K562 (cell line): ENCODE data around the gene PFDN2. TPM values are rescaled to one million over a fixed set of nuclear protein-coding genes. Genes with fewer than 3 reads are reported as not detected.

Experiments used
- ARHGAP35 ChIP-seq: fragments of 450-650 bp; IDR thresholded peaks from 2 replicates; pipeline ENCODE4 v1.6.1; 2018; ENCODE audit not compliant: partially characterized antibody
- ASH1L ChIP-seq: fragments of 450-650 bp; IDR thresholded peaks from 2 replicates; pipeline ENCODE4 v1.6.1; 2018; ENCODE audit warnings: borderline replicate concordance, mild to moderate bottlenecking, low read depth; ENCODE audit not compliant: partially characterized antibody
- ETS1 ChIP-seq: conservative IDR thresholded peaks from 2 replicates; pipeline ENCODE4 v1.6.1; 2011; ENCODE audit warnings: low read depth, mild to moderate bottlenecking, low read length; ENCODE audit not compliant: control insufficient read depth
- FOXK2 ChIP-seq, 2 experiments: fragments of 450-650 bp; IDR thresholded peaks in 1 of 2; conservative IDR thresholded peaks in 1 of 2; 2 replicates each; pipeline ENCODE4 v1.6.1; 2016; ENCODE audit warnings: low read depth in 2 of 2, mild to moderate bottlenecking in 1 of 2
- GABPB2 ChIP-seq: fragments of 250-450 bp; sonication (Bioruptor Pico); conservative IDR thresholded peaks from 2 replicates; pipeline ENCODE4 v1.5.1; 2021; ENCODE audit warnings: mild to moderate bottlenecking
- GTF2A2 ChIP-seq: IDR thresholded peaks from 2 replicates; pipeline ENCODE4 v1.6.1; 2016; ENCODE audit warnings: mild to moderate bottlenecking, missing genetic modification characterization, missing compliant biosample characterization
- HMGN3 ChIP-seq: IDR thresholded peaks from 2 replicates; pipeline ENCODE4 v1.6.1; 2011; ENCODE audit warnings: borderline replicate concordance, low read depth, mild to moderate bottlenecking, mixed read lengths, low read length; ENCODE audit not compliant: insufficient read length; ENCODE audit errors: extremely low read depth
- KHSRP ChIP-seq: fragments of 450-650 bp; IDR thresholded peaks from 2 replicates; pipeline ENCODE4 v1.6.1; 2017
- MAFK ChIP-seq: IDR thresholded peaks from 2 replicates; pipeline ENCODE4 v1.6.1; 2011; ENCODE audit warnings: low read length, improper control_type of control experiment
- NR4A1 ChIP-seq, 2 experiments: fragments of 250-450 bp in 1 of 2; fragments of 450-650 bp in 1 of 2; sonication (Bioruptor Pico) in 1 of 2; IDR thresholded peaks; 2 replicates each; pipeline versions ENCODE4 v1.4.0 to v1.6.1; 2016 to 2020; ENCODE audit warnings: mild to moderate bottlenecking in 2 of 2, missing compliant biosample characterization in 1 of 2, missing genetic modification characterization in 1 of 2, moderate library complexity in 1 of 2
- RNF2 ChIP-seq: sonication (generic); IDR thresholded peaks from 2 replicates; pipeline ENCODE4 v1.6.1; 2016
- SNRNP70 ChIP-seq: fragments of 200-400 bp; formaldehyde crosslinking; optimal IDR thresholded peaks from 2 replicates; pipeline ENCODE3; 2017; ENCODE audit warnings: low read depth, low read length
- TAF1 ChIP-seq: IDR thresholded peaks from 2 replicates; pipeline ENCODE4 v1.6.1; 2011; ENCODE audit warnings: mild to moderate bottlenecking, low read length, moderate library complexity; ENCODE audit not compliant: insufficient read depth, control insufficient read depth, severe bottlenecking; ENCODE audit errors: extremely low read depth
- UBTF ChIP-seq, 2 experiments: IDR thresholded peaks; 2 replicates each; pipeline ENCODE4 v1.6.1; 2012; ENCODE audit warnings: improper control_type of control experiment in 2 of 2, low read depth in 2 of 2, low read length in 2 of 2, borderline replicate concordance in 1 of 2
- ZNF445 ChIP-seq: fragments of 250-450 bp; sonication (Bioruptor Pico); IDR thresholded peaks from 2 replicates; pipeline ENCODE4 v1.4.0; 2020; ENCODE audit warnings: low read depth, mild to moderate bottlenecking, moderate library complexity
- ZNF592 ChIP-seq: fragments of 450-650 bp; IDR thresholded peaks from 2 replicates; pipeline ENCODE4 v1.6.1; 2017; ENCODE audit warnings: antibody characterized with exemption, mild to moderate bottlenecking
- ZNF764 ChIP-seq: fragments of 250-450 bp; sonication (Bioruptor Pico); IDR thresholded peaks from 2 replicates; pipeline ENCODE4 v1.4.0; 2020; ENCODE audit warnings: low read depth, mild to moderate bottlenecking, moderate library complexity
- polyA plus RNA-seq, 8 experiments: library from polyadenylated mRNA; depleted of rRNA in 4 of 8; stranded (reverse) in 5 of 8; unstranded in 3 of 8; fragments of >200 nt; fragmentation: Nextera tagmentation in 2 of 8; fragmentation: Illumina TruSeq in 1 of 8; extraction: Ambion mirVana in 2 of 8; extraction: Trizol in 1 of 8; gene quantifications; 2 replicates each; pipeline versions ENCODE4 v1.2.1 to v1.2.3, GENCODE V29; 2011 to 2014; ENCODE audit warnings: inconsistent platforms in 1 of 8, missing spikeins in 1 of 8
- total RNA-seq, 7 experiments: library from RNA; depleted of rRNA in 6 of 7; stranded (reverse); fragments of >200 nt in 6 of 7; fragmentation: Illumina TruSeq in 2 of 7; extraction: Trizol in 2 of 7; gene quantifications; 2 replicates each; pipeline versions ENCODE4 v1.2.1 to v1.2.3, GENCODE V29; 2011 to 2021; ENCODE audit warnings: low replicate concordance in 1 of 7

Gene PFDN2
- total and polyA plus RNA-seq, 9 of the 15 experiments (the other 6 are each of a cell fraction or from before 2014, with no cell fraction given), result 50.2 to 361 (median 144) TPM

- TF ChIP-seq ZNF592 (0 out of 2 replicates have a peak, but pooled peaks have one; percentile 31), RNF2 (no peak), ASH1L (peak; percentile 59), MAFK (no peak), FOXK2 (conservative IDR thresholded peaks at IDR 0.05 in 1 of 2, IDR thresholded peaks at IDR 0.05 in 1 of 2; ENCODE audit: low read depth in 2 of 2) (peak; percentile 48 to 49; a peak in 2 of 4 replicates), GTF2A2 (tag) (no peak), SNRNP70 (no peak), NR4A1 (CRISPR knock-in tag; IDR thresholded peaks at IDR 0.05) (0 out of 2 replicates have a peak, but pooled peaks have one; percentile 53), NR4A1 (tag; IDR thresholded peaks at IDR 0.05) (peak; percentile 80), GABPB2 (no peak), HMGN3 (peak; percentile 71), ZNF445 (CRISPR knock-in tag) (no peak), UBTF (IDR thresholded peaks at IDR 0.05; ENCODE audit: borderline replicate concordance in 1 of 2, low read depth in 2 of 2, low read length in 2 of 2) (peak; percentile 15 to 26; a peak in 1 of 4 replicates), ZNF764 (no peak), ETS1 (peak; percentile 53), TAF1 (peak; percentile 88), KHSRP (no peak), ARHGAP35 (no peak)
Observed at GRCh38 chr1:161132410-161133219, 14.8 kb upstream of the PFDN2 start, which contains the start of gene DEDD (continued).
